GM19240 (cell line): ENCODE measurements around the gene MTUS2.

Experiments used
- DNase-seq: peaks from one replicate; pipeline ENCODE4 v3.0.0; 2011; ENCODE audit warnings: low spot score; ENCODE audit not compliant: insufficient read length

Gene MTUS2

DNA sequence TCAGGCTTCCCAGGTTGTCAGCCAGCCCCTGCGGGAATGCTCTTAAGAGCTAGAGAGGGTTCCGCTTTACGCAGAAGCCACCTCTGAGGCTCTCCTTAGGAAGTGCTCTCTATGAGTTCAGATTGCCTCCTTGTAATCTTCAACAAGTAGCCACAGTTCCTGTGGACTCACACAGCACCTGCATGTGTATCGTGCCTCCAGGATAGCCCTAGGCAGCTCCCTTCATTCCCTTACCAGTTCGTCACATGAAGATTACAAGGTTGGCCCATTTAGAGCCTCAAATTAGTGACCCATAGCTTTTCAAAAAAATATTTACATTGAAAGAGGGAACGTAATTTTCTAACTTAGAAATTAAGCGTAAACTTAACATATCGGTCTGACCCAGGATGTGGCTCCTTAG lies 284.3 kb downstream of the MTUS2 start:
- DNase-seq, result no peak

DNA sequence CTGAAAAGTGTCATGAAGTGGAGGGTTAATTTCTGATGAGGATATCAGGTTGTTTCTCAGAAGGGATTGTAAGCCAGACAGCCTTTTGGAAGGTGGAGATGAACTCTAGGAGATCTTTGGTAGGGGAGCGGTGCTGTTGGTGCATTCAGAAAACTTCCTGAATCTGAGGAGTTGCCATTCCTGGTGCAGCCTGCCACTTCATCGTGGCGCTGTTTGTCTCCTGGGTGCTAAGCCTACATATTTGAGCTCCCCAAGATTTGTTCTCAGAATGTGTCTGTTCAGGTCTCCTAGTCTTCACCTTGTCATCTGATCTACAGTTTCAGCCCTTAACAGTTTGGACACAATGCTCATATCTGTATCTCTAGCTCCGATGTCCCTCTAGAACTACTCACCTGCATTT lies 285.6 kb downstream of the MTUS2 start:
- DNase-seq, result no peak

DNA sequence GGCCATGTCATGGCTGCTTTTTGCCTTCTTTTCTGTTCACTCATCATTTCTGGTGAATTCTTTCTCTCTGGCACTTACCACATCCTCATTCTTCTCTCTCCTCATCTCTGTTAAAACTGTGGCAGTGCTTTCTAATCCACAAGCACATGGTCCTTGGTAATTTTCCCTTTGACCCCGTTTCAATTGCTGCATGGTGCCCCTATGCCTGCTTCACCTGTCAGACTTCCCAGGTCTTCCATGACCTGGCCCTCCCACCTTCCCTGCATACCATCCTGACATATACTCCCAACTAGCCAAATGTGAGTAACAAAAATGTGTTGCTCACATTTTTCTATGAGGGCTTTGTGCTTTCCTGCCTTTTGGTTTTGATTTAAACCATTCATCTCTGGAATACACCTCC lies 286.5 kb downstream of the MTUS2 start:
- DNase-seq, result no peak

DNA sequence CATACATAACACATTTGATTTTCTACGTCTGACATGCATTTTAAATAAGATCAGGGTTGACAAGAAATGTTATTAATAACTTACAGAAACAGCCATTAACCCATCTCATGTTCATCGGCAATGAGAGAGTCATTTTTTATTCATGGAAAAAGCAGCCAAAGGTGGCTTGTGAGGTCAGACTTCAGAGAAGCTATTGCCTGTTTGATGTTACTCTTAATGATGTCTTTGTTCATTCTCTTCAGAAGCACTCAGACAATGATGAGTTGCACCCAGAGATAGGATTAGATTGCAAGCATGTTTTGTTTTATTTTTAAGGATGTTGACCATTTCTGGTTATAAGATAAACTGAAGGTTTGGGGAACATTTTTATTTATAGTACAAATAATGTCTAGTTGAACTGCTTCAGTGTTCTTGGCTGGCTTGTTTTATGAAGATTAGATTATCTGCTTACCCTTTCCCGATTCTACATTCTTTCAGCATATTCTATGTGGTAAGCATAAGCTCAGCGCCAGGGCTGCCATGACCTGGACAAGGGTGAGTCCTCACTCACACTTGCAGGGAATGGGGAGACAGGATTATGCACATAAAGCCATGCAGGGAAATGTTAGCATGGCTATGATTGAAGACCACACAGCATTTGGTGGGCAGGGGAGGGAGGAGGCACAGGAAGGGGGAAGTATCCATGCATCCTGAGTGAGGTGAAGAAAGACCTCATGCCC lies 288.1 kb downstream of the MTUS2 start:
- DNase-seq, result no peak

DNA sequence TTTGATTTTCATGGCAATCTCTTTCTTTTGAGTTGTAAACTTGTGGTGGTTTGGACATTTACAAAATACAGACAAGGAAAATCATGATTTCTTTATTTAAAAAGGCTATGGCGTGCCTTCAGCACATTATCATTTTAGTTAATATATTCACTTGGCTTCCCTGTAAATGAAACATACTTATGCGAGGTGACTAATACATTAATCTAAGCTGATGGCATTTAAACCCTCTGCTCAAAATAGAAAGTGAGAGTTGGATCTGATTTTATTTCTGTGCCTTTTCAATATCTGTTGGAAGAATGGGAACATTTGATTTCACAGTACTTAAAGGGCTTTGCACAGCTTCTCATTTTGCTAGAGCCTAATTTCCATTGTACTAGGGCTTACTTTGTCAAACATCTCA lies 289.8 kb downstream of the MTUS2 start:
- no peak for DNase-seq

DNA sequence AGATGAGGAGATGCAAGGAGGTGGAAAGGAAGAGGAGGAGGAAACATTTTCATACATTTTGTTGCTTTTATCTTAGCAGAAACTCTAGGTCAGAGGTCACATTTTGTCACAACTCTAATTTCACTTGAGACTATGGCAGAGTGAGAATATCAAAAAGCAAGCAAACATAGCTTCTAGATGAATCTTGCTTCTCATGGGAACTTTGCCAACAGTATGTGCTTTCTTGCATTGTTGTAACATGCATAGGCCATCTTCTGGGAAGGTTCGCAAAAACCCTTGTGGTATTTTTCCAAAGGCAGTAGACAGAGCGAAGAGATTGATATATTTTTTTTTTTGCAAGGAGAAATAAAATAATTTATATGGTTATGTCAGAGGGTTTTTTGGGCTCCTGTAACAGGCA lies 291.3 kb downstream of the MTUS2 start:
- DNase-seq, result no peak

DNA sequence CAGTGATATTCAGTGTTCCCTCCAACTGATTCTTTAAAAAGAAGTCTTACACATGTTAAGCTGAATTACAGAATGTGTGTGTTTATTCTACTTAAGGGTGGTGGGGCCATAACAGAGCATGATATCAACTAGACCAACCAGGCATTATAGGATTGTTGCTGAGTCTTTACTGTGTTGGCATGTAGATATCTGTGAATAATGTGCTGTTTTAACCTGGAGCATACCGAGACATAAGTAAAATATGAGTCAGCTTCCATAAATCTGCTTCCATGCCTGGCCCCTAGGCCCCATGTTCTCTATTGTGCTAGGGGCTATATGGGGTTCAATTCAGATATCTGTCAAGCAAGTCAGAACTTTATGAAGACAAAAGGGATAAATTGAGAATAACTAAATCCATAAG lies 295.7 kb downstream of the MTUS2 start:
- DNase-seq, result no peak

DNA sequence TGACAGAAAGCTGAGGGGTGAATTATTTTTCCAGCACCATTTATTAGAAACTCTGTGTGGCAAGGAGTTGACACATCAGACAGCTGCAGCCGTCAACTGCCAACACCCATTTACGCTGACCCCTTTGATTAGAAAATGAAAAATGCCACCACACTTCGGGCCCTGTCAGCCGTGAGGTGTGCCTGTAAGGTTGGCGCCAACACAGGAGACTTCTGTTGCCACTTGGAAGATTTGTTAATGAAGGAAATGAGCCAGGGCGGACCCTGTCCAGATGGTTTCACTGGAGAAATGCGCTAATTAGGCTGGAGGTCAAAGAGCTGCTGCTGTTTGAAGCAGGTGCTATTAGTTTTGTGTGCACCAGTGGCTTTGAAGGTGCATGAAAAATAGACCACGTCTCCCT lies 297.5 kb downstream of the MTUS2 start:
- DNase-seq, result no peak

DNA sequence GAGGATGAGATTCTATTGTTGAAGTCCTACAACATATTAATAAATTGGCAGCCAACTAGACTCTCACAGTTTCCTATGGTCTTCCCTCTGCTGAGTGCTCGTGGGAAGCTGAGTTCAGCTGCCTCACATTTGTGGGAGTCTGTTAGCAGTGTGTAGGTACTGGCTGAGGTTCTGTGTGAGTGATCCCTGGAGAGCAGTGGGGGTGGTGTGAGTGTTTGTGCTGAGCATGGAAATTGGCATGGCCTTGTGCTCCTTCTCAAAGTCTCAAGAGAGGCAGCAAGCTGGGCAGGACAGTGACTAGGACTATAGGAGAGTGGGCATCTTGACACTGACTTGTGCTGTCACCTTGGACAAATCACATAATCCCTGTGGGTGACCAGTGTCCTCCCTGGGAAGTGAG lies 298.3 kb downstream of the MTUS2 start:
- no peak for DNase-seq

DNA sequence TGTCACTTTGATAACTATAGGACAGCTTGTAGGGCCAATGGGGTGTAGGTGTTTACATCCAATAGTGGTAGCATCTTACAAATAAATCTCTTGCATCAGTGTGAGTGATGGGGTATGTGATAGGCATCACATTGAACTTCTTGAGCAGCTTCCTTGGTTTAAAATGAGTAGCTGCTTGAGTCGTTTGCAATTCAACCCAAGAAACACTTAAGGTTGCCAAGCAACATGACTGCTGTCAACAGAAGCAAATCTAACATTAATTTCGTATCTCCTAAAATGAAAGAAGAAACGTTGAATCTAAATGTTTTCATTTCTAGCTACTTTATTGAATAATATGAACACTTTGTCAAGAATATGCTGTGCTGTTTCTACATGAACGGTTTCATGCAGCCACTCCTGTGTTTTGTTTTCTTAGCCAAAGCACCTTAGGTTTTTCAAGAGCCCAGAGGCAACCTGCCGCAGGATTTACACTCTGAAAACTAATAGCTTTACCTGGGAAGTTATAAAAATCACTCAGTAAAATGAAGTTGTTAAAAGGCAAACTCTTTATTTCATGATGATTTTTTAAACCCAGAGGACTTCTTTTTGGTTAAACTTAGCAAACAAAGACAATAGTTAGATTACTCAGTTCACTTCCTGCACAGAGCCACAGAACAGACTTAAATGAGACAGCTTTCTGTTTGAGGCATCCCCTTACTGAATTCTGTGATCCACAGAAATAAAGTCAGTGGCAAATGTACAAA lies 305.2 kb downstream of the MTUS2 start:
- DNase-seq, result peak; percentile 2

DNA sequence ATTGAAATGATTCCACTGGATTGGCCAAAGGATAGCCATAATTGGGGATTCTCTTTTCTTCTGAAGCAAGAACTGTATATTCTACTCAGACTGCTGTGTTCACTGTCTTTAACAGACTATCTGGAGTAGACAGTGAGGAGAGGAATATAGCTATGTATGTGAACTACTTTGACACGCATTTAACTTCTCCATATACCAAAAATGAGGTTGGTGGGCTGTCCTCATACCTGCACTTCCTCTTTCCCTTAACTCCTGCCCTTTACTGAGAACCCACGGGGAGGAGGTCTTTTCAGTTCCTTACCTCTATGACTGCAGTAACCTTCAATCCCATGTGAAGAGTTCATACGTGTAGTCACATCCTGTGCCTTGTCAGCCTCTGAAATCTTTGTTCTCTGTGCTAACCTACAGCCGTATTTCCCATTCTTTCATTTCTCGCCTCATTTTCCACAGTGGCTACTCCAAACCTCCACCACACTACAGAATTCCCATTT lies 305.8 kb downstream of the MTUS2 start:
- DNase-seq, result peak; percentile 2

DNA sequence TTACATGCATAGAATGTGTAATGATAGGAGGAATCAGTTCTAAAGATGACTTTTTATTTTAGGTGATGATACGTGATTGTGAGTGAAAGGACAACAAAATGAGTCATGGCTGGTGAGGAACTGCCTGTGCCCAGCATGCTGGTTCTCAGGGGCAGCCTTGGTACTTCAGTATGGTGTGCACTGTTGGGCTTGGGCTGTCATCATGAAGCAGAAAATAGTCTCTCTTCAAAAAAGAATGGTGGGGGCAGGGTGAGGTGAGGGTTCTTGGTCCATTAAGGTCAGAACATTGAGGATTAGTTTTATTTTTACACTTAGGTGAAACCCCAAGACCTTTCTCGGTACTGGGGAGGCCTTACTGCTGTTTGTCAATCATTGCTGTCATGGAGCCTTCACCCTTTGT lies 309.5 kb downstream of the MTUS2 start:
- DNase-seq, result no peak

DNA sequence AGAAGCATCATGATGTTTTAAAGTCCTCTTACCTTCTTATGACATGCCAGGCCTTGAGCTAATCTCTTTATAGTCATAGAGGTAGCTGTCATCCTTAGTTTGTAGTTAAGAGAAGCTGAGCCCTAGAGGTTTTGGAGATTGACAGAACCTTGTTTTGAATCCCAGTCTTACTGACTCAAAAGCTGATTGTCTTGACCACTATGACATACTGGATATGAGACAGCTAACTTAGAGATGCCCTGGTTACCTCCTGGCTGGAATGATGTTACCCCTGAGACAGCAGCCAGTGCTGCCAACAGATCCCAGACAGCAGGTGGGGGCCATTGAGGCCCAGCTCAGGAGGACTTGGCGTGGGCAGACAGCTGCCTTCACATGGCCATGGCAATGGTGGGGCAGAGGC lies 311.0 kb downstream of the MTUS2 start:
- DNase-seq, result no peak

DNA sequence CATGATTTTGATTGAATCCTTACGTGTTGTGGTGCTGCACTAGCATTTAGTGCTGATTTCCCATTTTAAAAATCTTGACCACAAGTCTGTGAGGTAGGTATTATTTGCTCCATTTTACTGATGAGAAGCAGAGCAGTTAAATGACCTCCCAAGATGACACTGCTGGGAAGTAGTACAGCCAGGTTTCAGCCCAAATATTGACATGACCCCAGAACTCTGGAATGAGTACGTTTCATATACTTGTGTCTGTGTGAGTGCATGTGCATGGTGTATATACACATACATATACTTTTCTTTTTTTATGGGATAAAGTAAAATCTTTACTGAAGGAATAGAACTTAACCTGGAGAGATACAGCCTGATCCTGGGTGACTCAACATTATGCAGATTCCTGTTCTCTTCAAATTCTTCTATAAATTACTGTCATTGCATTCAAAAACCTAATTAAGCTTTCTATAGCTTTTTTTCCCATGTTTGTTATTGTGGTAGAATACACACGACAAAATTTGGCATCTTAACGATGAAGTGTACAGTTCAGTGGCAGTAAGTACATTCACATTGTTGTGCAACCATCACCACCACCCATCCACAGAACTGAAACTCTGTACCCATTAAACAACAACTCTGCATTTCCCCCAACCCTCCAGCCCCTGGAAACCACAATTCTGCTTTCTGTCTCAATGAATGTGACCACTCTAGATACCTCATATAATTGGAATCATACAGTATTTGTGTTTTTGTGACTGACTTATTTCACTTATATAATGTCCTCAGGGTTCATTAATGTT lies 311.9 kb downstream of the MTUS2 start:
- DNase-seq, result no peak

DNA sequence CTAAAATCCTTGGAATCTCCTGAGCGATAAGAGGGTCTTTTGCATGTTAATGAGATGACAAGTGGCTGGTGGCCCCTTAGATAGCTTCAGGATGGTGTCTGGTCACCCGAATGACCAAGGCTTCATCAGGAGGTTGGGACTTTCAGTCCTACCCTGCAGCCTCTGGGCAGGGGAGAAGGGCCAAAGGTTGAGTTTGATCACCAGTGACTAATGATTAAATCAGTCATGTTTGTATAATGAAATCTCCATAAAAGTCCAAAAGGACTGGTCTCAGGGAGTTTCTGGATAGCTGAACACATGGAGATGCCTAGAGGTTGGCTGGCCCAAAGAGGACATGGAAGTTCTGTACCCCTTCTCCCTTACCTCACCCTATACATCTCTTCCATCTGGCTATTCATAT lies 316.2 kb downstream of the MTUS2 start:
- no peak for DNase-seq

DNA sequence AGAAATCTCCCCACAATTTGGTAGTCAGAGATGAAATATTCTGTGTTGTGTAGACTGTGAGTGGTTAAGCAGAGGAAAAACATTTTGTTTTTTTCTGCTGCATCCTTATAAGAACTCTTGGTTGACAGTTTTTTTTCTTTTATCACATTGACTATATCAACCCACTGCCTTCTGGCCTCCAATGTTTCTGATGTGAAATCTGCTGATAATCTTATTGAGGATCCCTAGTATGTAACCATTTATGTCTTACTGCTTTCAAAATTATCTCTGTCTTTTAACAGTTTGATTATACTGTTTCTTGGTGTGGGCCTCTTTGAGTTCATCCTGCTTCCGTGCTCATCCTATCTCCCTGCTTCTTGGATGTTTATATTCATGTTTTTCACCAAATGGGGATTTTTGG lies 316.9 kb downstream of the MTUS2 start:
- no peak for DNase-seq

DNA sequence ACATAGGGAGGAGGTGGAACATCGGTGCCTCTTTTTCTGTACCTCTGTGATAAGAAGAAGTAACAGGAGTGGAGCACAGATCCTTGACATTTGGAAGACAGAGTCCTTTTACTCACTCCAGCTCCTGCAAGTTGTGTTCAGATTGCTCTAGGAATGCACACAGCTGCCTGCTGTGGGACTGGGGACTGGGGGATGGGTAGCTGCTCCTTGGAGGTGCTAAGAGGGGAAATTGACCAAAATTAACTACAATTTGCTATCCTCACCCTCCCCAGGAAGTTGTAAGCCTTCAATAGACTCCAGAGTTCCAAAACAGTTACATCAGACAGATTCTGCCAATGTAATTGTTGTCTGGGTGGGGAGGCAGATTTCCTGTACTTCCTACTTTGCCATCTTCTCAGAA lies 317.9 kb downstream of the MTUS2 start:
- DNase-seq, result no peak

DNA sequence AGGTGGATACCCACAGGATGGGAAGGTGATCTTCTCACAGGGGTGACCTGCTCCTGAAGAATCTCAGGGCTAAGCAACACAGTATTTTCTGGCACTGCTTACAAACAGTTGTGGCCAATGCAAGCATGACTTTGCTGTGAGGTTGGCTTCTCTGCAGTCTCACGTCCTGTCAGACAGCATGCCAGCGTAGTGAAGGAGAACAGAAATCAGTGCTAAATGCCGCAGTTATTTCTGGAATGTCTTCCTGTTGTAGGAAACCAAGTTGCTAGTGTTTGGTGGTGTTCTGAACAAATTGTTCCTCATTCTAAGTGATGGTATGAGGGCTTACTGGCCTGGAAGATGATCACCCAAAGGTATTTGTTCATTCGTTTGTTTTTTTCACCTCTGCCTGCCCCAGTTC lies 320.1 kb downstream of the MTUS2 start:
- DNase-seq, result no peak

DNA sequence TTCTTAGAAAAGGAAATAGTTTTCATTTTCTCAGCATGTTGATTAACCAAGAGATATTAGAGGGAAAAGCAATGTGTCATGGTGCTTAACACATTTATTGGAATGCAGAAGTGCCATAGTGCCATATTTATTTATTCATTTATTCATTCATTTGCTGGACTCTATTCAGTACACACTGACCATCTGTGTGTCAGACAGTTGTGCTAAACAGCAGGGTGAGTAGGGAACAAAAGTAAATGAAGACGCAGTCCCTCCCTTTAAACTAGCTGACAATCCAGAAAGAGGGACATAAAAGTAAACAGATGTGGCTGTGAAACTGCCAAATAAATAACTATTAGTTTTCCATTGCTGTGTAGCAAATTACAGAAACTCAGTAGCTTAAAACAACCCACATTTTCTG lies 323.7 kb downstream of the MTUS2 start:
- DNase-seq, result no peak

DNA sequence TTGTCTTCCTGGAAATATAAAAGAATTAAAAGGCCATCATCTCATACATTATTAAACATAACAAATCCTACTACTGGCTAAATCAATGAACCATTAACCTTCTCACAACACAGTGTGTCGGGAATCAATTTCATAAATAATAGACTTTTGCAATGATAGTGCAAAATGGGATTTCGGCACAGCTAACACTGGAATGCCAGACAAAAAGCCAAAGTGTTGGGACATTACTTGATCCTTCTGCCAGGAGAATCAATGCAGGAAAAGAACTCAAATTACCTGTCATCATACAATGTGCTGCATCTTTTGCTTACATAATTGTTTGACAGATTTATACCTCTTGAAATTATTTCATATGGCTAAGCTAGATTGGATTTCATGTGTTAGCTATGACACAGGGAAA lies 334.3 kb downstream of the MTUS2 start:
- no peak for DNase-seq

DNA sequence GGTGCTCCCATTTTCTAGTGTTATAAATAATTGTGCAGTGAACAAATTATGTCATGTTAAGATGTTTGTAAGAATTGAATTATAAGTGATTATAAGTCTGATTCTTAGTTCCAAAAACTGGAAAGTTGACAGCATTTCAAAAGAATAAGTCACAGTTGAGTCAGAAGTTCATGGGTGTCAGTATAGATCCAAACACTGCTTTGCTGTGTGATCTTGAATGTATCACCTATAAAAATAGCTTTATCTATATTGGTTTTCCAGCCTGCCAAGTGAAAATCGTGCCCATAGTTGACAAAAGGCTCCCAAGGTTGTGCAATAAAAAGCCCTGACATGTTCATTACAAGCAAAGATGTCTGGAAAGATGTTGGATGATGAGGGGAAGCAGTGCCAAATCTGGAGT lies 336.0 kb downstream of the MTUS2 start:
- no peak for DNase-seq

DNA sequence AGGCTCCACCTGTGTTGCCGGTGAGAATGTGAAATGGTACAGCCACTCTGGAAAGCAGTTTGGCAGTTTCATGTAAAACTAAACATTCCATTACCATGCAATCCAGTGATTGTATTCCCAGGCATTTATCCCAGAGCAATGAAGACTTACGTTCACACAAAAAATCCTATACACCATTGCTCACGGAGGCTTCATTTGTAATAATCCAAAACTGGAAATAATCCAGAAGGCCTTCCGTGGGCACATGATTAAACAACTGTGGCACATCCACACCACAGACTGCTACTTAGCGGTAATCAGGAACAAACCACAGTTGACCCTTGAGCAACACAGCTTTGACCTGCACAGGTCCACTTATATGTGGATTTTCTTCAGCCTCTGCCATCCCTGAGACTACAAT lies 339.7 kb downstream of the MTUS2 start:
- no peak for DNase-seq
